Testis (tissue), 3 donors: ENCODE measurements around the gene AKAP6. TPM values are rescaled to one million over a fixed set of nuclear protein-coding genes. Genes with fewer than 3 reads are reported as not detected.

Source experiments
- DNase-seq: peaks from one replicate; pipeline ENCODE4 v3.0.0-alpha.2; 2019
- H3K27ac ChIP-seq, 2 donors: fragments of 200-600 bp; sonication (generic); one replicate each; pipeline ENCODE4 v1.5.1; 2019
- H3K27me3 ChIP-seq: fragments of 200-600 bp; sonication (generic); one replicate; pipeline ENCODE4 v1.5.1; 2019
- H3K36me3 ChIP-seq: fragments of 200-600 bp; sonication (generic); one replicate; pipeline ENCODE4 v1.5.1; 2017; ENCODE audit warnings: low read depth; ENCODE audit errors: missing control alignments
- H3K4me1 ChIP-seq: fragments of 200-600 bp; sonication (generic); one replicate; pipeline ENCODE4 v1.5.1; 2019
- H3K4me3 ChIP-seq, 2 donors: fragments of 200-600 bp; sonication (generic); one replicate each; pipeline ENCODE4 v1.5.1; 2017 to 2019
- H3K9me3 ChIP-seq: fragments of 200-600 bp; sonication (generic); one replicate; pipeline ENCODE4 v1.5.1; 2017
- POLR2A ChIP-seq: fragments of 450-650 bp; IDR thresholded peaks from one replicate; pipeline ENCODE4 v1.6.1; 2017; ENCODE audit warnings: antibody characterized with exemption, mild to moderate bottlenecking, moderate library complexity
- WGBS, 2 donors: methylation state at CpG; one replicate each; pipeline ENCODE4 v1.1.5; 2018; 5-methylcytosine and 5-hydroxymethylcytosine counted together
- intact Hi-C: fragments of 100-400 bp; cut with DNase I; formaldehyde crosslinking; loops from one replicate; pipeline ENCODE4 v1.15.1; 2023; ENCODE audit warnings: low total_unique reads
- polyA plus RNA-seq: library from polyadenylated mRNA; stranded (reverse); fragments of 350-450 nt; fragmentation: Illumina TruSeq; extraction: RNeasy Lipid Tissue Mini Kit (QIAGEN cat#74804); gene quantifications from one replicate; pipeline ENCODE4 v1.2.3, GENCODE V29; 2014; ENCODE audit warnings: low read depth, low replicate concordance; ENCODE audit not compliant: insufficient read depth
- total RNA-seq, 2 donors: library from RNA; depleted of rRNA; stranded (reverse); fragments of >200 nt; gene quantifications; one replicate each; pipeline ENCODE4 v1.2.3, GENCODE V29; 2016
- TF ChIP-seq, protein P1 (sequence below), 3 experiments: fragments of 450-650 bp in 2 of 3; fragments of 200-600 bp in 1 of 3; sonication (generic) in 1 of 3; IDR thresholded peaks; one replicate each; pipeline ENCODE4 v1.5.1; 2016 to 2019; ENCODE audit warnings: antibody characterized with exemption in 3 of 3, mild to moderate bottlenecking in 2 of 3, moderate library complexity in 1 of 3

The AKAP6 gene
- total and polyA plus RNA-seq, 3 donors from 2014 or later: 26.6 to 30.9 (median 30.9) TPM

DNA sequence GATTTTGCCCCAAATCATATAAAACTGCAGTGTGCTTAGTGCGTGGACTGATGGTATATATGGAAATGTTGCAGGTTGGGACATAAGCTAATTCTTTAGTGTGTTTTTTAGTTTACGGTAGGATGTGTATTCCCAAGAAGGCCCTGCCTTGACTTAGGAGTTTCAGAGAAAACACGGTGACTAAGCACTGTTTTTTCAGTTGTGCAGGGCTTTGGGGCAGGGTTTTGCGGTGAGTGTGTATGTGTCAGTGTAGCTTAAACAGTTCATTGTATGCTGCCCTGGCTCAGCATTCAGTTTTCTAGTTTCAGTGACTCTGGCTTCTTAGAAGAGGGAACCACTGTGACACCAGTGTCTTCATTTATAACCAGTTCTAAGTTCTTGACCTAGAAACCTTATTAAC is 101.2 kb downstream of the AKAP6 start:
- H3K27ac ChIP-seq: no peak overlapping the region
- peaks cover 5% of the 10 kb centered on the region for H3K4me1 ChIP-seq
- 97% methylated on average over 4 of the region's 4 CpGs for WGBS, 2 donors

DNA sequence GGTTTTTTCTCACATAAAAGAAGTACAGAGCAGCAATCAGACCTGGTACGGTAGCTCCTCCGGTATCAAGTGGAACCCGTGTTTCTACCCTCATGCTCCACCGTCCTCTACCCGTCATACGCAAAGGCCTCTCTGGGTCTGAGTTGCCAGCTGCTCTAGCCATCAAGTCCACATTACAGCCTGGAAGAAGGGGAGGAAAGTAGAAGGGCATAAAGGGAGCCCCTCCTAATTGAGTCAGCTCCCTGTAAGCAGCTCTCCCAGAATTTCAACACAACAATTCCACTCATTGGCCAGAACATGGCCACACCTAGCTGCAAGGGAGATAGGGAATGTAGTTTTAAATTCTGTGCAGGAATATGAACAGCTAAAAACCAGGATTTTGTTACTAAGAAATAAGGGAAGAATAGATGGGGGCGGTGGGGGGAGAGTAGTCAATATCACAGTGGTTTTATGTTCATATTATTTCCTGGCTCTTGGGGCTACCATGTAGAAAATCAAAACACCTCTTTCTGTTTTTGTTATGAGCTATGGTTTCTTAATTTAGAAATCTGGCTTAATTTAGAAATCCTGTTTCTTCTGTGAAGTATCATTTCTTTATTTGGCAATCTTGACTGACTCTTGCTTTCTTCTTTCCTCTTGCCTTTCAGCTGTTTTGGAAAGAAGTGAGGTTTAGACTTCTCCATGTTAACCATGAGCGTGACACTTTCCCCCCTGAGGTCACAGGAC is 103.9 kb downstream of the AKAP6 start:
- intact Hi-C loops: no loop called here
- Histone ChIP-seq H3K4me3 (no peak overlapping the region), H3K27me3 (no peaks in the 10 kb centered on the region), H3K36me3 (no peaks in the 10 kb centered on the region), H3K27ac (no peak overlapping the region), H3K4me1 (peaks cover 5% of the 10 kb centered on the region), H3K9me3 (no peaks in the 10 kb centered on the region)
- no peak for DNase-seq
- TF ChIP-seq, protein P1, sequence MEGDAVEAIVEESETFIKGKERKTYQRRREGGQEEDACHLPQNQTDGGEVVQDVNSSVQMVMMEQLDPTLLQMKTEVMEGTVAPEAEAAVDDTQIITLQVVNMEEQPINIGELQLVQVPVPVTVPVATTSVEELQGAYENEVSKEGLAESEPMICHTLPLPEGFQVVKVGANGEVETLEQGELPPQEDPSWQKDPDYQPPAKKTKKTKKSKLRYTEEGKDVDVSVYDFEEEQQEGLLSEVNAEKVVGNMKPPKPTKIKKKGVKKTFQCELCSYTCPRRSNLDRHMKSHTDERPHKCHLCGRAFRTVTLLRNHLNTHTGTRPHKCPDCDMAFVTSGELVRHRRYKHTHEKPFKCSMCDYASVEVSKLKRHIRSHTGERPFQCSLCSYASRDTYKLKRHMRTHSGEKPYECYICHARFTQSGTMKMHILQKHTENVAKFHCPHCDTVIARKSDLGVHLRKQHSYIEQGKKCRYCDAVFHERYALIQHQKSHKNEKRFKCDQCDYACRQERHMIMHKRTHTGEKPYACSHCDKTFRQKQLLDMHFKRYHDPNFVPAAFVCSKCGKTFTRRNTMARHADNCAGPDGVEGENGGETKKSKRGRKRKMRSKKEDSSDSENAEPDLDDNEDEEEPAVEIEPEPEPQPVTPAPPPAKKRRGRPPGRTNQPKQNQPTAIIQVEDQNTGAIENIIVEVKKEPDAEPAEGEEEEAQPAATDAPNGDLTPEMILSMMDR (IDR thresholded peaks at IDR 0.05): no peak
- TF ChIP-seq POLR2A: no peak
- WGBS, 2 donors: 72 to 77% methylated on average over 8 of the region's 8 CpGs

More for the DNA sequence above, 101.2 kb downstream of the AKAP6 start:
- Histone ChIP-seq H3K27me3 (no peaks in the 10 kb centered on the region), H3K36me3 (no peaks in the 10 kb centered on the region), H3K9me3 (no peaks in the 10 kb centered on the region), H3K4me3 (no peak overlapping the region)
- DNase-seq: no peak
- no peak for TF ChIP-seq POLR2A
- TF ChIP-seq, protein P1 (IDR thresholded peaks at IDR 0.05): no peak
- intact Hi-C loops: no loop called here

DNA sequence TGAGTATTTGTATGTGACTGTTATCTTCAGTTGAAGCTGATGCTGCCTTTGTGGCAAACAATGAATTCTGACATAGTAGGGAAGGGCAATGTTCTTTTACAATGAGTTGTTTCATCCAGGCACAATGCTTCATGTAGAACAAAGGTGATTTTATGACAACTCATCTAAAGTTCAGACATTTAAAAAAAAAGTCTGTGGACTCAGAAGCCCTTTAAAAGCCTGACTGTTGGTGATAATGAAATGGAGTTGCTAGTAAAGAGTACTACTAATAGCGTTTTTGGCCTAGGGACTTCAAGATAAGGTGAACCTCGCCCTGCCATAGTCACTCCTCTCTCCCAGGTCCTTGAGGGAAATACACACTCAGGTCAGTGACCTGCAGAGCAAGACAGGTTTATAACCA is 105.1 kb downstream of the AKAP6 start:
- Histone ChIP-seq H3K9me3 (no peaks in the 10 kb centered on the region), H3K36me3 (no peaks in the 10 kb centered on the region), H3K4me1 (peaks cover 7% of the 10 kb centered on the region), H3K4me3 (no peak overlapping the region), H3K27me3 (no peaks in the 10 kb centered on the region), H3K27ac (no peak overlapping the region)
- TF ChIP-seq POLR2A: no peak
- TF ChIP-seq, protein P1 (IDR thresholded peaks at IDR 0.05): no peak
- DNase-seq: no peak
- intact Hi-C loops: no loop called here
- WGBS, 2 donors: 59 to 82% methylated on average over 2 of the region's 2 CpGs

DNA sequence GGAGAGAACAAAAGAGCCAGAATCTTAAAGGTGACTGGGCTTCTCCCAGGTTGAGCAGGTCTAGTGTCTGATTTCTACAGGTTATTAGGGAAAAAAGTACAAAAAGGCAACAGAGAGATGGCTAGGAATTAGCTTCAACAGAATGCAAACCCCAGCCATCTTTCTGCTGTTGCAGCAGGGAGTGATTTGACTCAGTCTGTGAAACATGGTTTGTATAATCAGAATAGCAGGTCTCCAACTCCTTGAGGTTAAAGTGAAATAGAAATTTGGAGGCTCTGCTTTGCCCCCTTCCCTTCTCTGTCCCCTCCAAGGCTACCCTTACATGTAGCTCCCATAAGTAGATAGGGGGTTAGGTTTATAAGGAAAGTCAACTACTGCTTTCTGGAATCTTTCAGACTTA is 105.8 kb downstream of the AKAP6 start:
- Histone ChIP-seq H3K9me3 (no peaks in the 10 kb centered on the region), H3K27me3 (no peaks in the 10 kb centered on the region), H3K4me3 (no peak overlapping the region), H3K4me1 (peaks cover 11% of the 10 kb centered on the region), H3K36me3 (no peaks in the 10 kb centered on the region), H3K27ac (no peak overlapping the region)
- intact Hi-C loops: no loop called here
- DNase-seq: no peak
- no peak for TF ChIP-seq POLR2A
- TF ChIP-seq, protein P1 (IDR thresholded peaks at IDR 0.05): no peak

DNA sequence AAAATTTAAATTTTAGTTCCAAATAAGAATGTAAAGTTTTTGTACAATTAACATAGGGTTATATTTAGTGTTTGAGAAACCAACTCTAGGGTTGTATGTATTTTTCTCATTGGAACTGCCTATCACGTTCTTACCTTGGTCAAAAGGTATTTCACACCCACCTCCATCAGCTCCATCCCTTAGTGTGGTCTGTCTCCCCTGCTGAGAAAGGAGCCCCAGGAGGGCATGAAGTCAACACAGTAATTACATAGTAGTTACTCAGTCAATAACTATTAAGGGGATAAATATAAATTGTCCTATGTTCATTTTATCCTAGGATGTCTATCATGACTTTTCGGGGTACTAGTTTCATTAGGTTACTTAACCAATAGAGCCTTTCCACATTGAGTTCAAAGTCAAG is 106.3 kb downstream of the AKAP6 start:
- H3K27ac ChIP-seq: no peak overlapping the region
- H3K9me3 ChIP-seq: no peaks in the 10 kb centered on the region
- no peak for DNase-seq
- intact Hi-C loops: no loop called here
- H3K27me3 ChIP-seq: no peaks in the 10 kb centered on the region
- WGBS, 2 donors: 91 to 95% methylated on average over 2 of the region's 2 CpGs
- H3K4me3 ChIP-seq: no peak overlapping the region
- peaks cover 11% of the 10 kb centered on the region for H3K4me1 ChIP-seq
- no peaks in the 10 kb centered on the region for H3K36me3 ChIP-seq
- TF ChIP-seq POLR2A: no peak
- TF ChIP-seq, protein P1 (IDR thresholded peaks at IDR 0.05): no peak
